ENCODE data around the gene ELFN1. TPM values are rescaled to one million over a fixed set of nuclear protein-coding genes. Genes with fewer than 3 reads are reported as not detected.

The ELFN1 gene
- total and polyA plus RNA-seq, 8 donors: 0.19 to 4.3 (median 0.53) TPM; not detected in 1

- H3K27ac ChIP-seq: no peak overlapping the region
- H3K27me3 ChIP-seq: peaks cover 0 to 98% (median 53%) of the 10 kb centered on the region in 3 donors
- TF ChIP-seq EP300 (IDR thresholded peaks at IDR 0.05) (no peak), CTCF (IDR thresholded peaks at IDR 0.05) (no peak), POLR2AphosphoS5 (IDR thresholded peaks at IDR 0.05) (no peak), POLR2A (IDR thresholded peaks at IDR 0.05) (no peak)
- no peaks in the 10 kb centered on the region for H3K36me3 ChIP-seq
- peaks cover 0 to 14% (median 7%) of the 10 kb centered on the region in 4 donors for H3K4me1 ChIP-seq
- 70 to 83% (median 74%) methylated on average over 7 to 8 of the region's 8 CpGs for WGBS, 5 donors
- intact Hi-C loops (cut with DNase I; ENCODE audit: low total_unique reads): no loop called here
- H3K9me3 ChIP-seq: no peaks in the 10 kb centered on the region
- no peak overlapping the region for H3K4me3 ChIP-seq
- DNase-seq: no peak
These were observed 23.7 kb upstream of the ELFN1 start for GRCh38 chr7:1646391-1646790.

- Histone ChIP-seq H3K27ac (no peak overlapping the region), H3K27me3 (peaks cover 0 to 98% (median 45%) of the 10 kb centered on the region in 3 donors), H3K4me3 (no peak overlapping the region), H3K36me3 (no peaks in the 10 kb centered on the region), H3K4me1 (peaks cover 0 to 14% (median 7%) of the 10 kb centered on the region in 4 donors), H3K9me3 (no peaks in the 10 kb centered on the region)
- no peak for TF ChIP-seq POLR2AphosphoS5 (IDR thresholded peaks at IDR 0.05)
- no peak for TF ChIP-seq POLR2A (IDR thresholded peaks at IDR 0.05)
- no peak for TF ChIP-seq EP300 (IDR thresholded peaks at IDR 0.05)
- WGBS, 5 donors: 71 to 81% (median 80%) methylated on average over 20 to 48 of the region's 48 CpGs
- DNase-seq: peak in 1 of 2 donors; percentile 73
- intact Hi-C loops (cut with DNase I; ENCODE audit: low total_unique reads): no loop called here
These were observed 22.9 kb upstream of the ELFN1 start for GRCh38 chr7:1646957-1647891.

GRCh38 chr7:1647961-1648672, 22.0 kb upstream of the ELFN1 start:
- H3K27me3 ChIP-seq: peaks cover 0 to 91% (median 39%) of the 10 kb centered on the region in 3 donors

GRCh38 chr7:1649751-1650326, 20.2 kb upstream of the ELFN1 start:
- no peaks in the 10 kb centered on the region for H3K36me3 ChIP-seq
- TF ChIP-seq POLR2AphosphoS5 (IDR thresholded peaks at IDR 0.05) (no peak), POLR2A (IDR thresholded peaks at IDR 0.05) (no peak), EP300 (IDR thresholded peaks at IDR 0.05) (no peak), CTCF (IDR thresholded peaks at IDR 0.05) (no peak)
- H3K9me3 ChIP-seq: no peaks in the 10 kb centered on the region
- intact Hi-C loops (cut with DNase I; ENCODE audit: low total_unique reads): no loop called here
- H3K4me1 ChIP-seq: peaks cover 0 to 14% (median 7%) of the 10 kb centered on the region in 4 donors
- WGBS, 5 donors: 89 to 93% (median 92%) methylated on average over 9 of the region's 9 CpGs
- no peak for DNase-seq
- H3K27me3 ChIP-seq: peaks cover 0 to 91% (median 36%) of the 10 kb centered on the region in 3 donors
- no peak overlapping the region for H3K27ac ChIP-seq
- no peak overlapping the region for H3K4me3 ChIP-seq

More at GRCh38 chr7:1647961-1648672, 22.0 kb upstream of the ELFN1 start:
- peak; percentile 55 to 70 for DNase-seq
- peaks cover 0 to 14% (median 7%) of the 10 kb centered on the region in 4 donors for H3K4me1 ChIP-seq
- H3K4me3 ChIP-seq: peak overlapping the region in 1 of 4 donors; percentile 4
- H3K36me3 ChIP-seq: no peaks in the 10 kb centered on the region
- TF ChIP-seq POLR2A (IDR thresholded peaks at IDR 0.05): no peak
- TF ChIP-seq POLR2AphosphoS5 (IDR thresholded peaks at IDR 0.05): no peak
- no peak for TF ChIP-seq EP300 (IDR thresholded peaks at IDR 0.05)
- TF ChIP-seq CTCF (IDR thresholded peaks at IDR 0.05): no peak
- intact Hi-C loops (cut with DNase I; ENCODE audit: low total_unique reads): no loop called here
- H3K9me3 ChIP-seq: no peaks in the 10 kb centered on the region
- WGBS, 5 donors: 28 to 56% (median 33%) methylated on average over 14 to 31 of the region's 31 CpGs
- no peak overlapping the region for H3K27ac ChIP-seq
